Activated CD4-positive, alpha-beta T cell treated with anti-CD3 and anti-CD28 coated beads, Interleukin-2, amount 50 U/mL, for 16 hours (primary cell): ENCODE measurements around the gene FAM168A.

Experiments used
- DNase-seq: peaks from one replicate; pipeline ENCODE4 v3.0.0-alpha.2; 2020

Gene FAM168A

DNA sequence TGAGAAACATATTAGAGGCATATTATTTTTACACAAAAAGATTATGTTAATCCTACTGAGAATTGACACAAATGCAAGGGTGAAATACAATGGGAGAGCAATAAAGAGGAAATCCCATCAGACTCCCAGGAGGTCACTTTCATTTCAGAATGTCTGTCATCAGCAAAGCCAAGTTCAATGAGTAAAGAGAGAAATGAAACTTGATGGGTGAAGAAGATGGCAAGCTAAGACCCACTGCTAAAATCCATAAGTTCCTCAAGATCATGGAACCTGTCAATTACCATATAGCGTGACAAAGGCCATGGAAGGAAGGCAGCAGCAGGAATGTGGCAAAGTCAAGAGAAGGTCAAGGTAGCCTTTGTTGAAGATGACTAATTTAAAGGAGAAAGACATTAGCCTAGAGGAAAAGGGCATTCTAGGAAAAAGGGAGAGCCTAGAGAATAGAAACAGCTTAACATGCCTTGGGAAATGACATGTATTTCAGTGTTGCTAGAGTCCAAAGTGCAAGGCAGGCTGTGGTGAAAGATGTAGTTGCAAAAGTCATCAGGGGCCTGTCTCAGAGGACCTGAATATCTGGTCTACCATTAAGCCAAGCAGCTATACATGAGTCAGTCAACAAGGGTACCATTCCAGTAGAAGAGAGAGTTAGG is 43.1 kb downstream of the FAM168A start:
- DNase-seq, result no peak

DNA sequence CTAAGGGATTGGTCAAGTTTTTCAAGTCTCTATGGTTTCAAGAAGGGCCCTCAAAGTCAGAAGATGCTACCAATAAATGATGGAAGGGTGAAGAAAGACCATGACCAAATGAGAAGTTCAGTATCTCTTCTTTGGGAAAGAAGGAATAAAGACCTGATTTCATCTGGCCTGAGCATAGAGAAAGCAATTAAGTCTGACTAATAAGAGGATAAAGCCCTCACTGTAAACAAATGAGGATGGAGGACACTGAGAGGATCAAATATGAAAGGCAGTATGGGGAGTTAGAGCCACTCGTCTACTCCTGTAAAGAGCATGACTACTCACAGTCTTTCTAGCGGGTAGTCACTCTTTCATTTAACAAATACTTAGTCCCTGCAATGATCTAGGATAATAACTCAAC is 44.6 kb downstream of the FAM168A start:
- DNase-seq, result no peak

DNA sequence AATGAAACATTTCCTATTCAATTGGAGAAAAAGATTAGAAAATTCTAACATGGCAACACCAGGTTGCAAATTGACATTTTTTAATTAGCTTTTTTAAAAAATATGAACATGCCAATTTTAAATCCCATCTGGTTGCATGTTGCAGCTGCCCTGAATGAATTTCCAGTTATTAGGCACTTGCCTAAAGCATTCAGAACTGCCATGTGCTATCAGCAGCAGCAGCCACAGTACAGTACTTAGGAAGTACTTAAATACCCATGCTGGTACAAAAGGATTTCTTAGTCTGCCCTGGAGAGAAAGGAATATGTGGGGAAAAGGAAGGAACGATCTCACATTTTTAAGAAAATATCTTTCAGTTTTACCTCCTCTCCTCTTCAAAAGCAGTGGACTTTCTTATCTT is 46.2 kb downstream of the FAM168A start:
- no peak for DNase-seq

DNA sequence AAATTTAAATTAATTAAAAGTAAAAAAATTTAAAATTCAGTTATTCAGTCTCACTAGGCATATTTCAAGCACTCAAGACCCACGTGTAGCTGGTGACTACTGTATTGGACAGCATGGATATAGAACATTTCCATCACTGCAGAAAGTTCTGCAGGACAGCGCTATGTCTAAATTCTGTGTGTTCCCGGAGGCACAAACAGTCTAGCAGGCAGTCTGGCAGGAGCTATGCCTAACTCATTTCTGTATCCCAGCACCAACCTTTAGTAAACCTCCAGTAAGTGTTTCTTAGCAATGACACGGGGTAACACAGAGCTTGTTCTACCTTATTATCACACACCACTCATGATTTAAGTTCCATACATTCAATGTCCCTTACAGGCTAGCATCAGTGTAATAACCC is 48.5 kb downstream of the FAM168A start:
- no peak for DNase-seq

DNA sequence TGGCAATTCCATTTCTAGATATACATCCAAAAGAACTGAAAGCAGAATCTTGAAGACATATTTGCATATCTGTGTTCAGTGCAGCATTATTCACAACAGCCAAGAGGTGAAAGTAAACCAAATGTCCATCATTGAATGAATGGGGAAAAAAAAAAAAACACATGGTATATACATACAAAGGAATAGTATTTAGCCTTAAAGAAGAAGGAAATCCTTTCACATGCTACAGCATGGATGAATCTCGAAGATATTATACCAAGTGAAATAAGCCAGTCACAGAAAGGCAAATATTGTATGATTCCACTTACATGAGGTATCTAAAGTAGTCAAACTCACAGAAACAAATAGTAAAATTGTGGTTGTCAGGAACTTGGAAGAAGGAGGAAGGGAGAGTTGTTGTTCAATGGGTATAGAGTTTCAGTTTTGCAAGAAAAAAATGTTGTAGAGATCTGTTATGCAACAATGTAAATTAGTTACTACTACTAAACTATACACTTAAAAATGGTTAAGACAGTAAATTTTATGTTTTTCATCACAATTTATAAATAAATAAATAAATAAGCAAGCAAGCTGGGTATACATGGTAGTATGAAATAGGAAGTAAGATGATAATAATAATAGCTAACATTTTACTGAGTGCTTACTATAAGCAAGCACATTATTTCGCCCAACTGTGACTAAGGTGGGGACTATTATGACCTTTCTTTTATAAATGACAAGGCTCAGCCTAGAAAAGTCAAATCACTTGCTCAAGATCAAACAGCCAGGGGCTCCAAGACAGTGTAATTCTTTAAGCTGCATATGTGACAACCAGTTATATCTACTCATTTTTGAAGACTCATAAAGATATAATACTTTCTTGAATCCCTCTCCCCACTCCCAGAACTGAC is 50.0 kb downstream of the FAM168A start:
- DNase-seq, result no peak

DNA sequence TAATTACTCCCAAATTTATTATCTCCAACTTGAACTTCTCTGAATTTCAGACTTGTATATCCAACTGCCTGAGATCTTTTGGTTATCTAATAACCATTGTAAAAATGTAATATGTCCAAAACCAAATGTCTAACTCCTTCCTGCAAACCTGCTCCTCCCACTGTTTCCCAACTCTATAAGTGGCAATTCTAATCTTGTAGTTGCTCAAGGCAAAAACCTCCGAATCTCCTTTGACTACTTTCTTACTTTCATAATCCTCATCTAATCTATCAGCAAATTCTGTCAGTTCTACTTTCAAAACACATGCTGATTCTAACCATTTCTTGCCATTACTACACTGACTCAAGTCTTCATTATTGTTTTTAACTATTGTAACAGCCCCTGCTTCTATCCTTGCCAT is 55.7 kb downstream of the FAM168A start:
- no peak for DNase-seq

DNA sequence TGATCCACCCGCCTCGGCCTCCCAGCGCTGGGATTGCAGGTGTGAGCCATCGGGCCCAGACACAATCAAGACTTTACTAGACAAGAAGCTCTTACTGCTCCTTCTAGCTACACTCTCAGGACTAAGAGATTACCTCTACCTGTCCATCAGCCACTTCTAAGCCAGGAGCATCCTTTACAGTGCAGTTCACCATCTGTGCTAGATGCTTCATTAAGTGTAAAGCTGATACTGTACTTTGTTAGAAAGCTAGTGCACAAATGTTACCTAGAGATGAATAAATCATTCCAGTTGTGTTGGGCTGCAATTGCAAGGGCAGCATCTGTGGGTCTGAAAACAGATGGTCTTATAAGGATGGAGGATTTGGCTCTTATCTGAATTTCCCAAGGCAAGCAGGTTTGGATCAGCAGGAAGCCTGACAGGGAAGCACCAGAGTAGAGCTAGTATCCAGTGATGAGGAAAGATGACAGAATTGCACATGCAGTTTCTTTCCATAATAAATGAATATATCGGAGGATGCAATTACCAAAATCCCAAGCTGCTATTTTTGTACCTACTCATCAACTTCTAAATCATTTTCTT is 58.3 kb downstream of the FAM168A start:
- no peak for DNase-seq

DNA sequence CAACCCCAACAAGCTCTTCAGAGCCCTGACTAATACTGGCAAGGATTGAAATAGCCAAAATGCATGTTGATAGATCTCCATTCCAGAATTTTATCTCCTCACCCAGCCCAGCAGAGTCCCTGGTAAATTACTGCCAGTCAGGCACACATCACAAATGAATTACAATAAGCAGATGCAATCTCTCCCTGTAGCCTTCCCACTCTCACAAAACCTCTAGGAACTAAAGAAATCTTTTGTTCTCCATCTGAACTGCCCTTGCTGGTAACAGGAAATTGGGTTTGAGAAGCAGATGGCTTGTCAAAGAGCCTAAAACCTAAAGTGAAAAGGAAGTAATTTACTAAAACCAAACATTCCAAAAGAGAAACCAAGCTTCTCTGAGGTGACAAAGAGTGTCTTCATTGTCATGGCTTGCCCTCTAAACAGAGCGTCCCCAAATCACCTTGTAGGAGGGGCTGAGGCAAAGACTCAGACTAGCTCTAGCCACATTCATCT is 59.5 kb downstream of the FAM168A start:
- DNase-seq, result peak; percentile 42

DNA sequence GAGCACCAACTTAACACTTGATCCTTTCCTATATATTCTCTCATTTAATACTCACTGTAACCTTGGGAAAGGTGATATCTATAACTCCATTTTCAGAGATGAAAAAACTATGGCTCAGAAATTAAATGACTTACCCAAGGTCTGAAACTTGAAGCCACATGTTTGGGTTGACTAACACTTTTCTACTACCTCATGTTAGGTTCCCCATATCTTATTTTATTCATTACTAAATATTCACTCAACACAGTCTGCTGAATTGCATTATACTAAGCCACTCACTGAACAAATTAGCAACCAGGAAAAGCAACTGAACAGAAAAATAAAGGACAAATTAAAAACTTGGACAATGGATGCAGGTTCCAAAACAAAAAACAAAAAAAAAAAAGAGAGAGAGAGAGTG is 59.9 kb downstream of the FAM168A start:
- DNase-seq, result no peak

DNA sequence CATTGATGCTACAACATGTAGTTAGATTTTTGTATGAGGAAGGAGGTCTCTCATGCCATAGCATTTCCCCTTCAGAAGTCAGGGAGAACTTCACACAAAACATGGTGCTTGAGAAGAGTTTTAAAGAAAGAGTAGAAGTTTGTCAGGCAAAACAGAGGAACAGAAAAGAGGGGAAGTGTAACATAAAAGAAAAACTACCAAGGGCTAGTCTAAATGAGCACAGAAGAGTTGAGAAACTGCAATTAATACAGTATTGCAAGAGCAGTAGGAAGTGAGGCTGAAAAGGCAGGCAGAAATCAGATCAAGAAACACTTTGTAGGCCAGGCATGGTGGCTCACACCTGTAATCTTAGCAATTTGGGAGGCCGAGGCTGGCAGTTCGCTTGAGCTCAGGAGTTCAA is 61.0 kb downstream of the FAM168A start:
- DNase-seq, result no peak

DNA sequence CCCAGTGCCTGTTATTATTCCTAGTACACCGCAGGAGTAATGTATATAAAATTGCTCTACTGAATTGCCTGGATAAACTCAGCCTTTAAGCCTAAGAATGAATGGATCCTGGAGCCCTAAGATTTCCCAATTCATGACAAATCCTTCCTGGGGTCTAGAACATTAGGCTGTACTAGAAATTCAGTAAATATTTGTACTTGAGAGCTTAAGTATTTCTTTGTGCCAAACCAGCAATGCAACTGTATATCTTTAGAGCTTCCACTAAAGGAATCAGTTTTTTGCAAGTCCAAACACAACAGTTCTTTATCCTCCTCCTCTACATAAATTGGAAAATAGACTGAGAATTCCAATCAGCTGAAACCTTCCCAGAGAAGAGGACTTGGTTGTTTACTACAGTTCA is 65.6 kb downstream of the FAM168A start:
- no peak for DNase-seq

DNA sequence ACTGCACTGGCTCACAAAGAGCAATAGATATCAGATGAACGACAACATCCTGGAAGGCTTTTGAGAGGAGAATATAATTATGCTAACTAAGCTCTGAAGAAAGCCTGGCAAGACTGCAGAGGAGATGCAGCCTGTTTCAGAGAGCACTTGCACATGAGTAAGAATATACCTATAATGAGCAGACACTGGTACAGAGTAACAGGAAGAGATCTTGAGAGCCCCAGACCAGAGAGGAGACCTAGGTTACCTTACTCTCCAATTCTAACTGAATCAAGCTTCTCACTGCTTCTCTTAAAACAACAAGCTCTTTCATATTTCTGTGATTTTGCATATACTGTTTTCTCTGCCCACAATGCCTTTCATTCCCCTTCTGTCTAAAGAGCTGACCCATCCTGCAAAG is 66.5 kb downstream of the FAM168A start:
- no peak for DNase-seq

DNA sequence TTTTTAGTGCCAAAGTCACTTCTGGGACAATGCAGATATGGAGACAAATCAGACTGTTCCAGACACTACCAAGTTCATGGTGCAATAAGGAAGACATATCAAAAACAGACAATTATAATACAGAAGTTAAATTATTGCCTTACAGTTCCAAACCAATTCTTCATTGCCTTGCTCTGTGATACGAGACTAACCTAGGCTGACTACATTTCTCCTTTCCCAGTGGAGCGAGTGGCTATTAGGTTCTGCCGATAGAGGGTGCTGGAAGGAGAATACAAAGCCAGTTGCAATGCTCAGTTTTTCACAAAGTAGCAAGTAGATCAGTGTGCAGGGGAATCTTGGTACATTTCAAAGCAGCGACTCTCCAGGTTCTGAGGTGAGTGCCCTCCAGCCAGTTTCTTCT is 67.8 kb downstream of the FAM168A start:
- peak; percentile 8 for DNase-seq

DNA sequence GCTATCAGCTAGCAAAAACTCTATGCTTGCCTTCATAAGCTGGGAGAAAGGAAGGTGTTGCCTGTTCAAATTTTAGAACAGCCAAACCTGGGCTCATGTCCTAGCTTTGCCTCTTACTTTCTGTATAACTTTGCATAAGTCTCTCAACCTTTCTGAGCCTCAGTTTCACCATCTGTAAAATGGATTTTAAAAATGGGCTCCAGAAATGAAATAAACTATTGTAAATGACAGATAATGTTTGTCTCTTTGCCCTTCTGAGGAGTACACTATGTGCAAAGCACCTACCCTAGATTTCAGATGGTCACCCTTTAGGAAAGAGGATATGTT is 68.7 kb downstream of the FAM168A start:
- no peak for DNase-seq

DNA sequence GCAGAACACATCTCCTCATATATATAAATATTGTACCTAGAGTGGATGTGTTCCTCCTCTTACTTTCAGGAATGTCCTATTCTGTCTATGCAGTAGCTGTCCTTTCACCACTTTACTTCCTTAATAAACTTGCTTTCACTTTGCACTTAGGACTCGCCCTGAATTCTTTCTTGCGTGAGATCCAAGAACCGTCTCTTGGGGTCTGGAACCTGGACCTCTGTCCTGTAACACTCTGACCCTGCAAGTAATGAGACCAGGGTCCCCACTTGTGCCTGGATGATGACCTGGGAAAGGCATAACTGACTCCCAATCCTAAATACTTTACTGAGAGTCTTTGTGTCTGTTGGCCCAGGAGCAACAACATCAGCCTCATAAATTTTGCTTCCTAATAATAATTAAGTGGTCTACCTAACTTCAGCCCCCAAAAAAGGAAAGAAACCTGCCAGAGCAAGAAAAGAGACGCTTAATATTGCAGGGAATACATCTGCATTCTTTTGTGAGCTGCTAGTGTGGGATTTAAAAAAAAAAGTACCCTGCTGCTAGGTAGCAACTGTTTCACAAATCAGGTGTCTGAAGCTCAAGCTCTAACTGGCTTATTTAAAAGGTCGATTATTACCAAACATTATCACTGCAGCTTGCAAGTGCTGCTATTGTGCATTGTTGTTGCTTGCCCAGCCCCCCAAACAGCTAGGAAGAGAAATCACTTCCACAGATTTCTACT is 69.3 kb downstream of the FAM168A start:
- no peak for DNase-seq

DNA sequence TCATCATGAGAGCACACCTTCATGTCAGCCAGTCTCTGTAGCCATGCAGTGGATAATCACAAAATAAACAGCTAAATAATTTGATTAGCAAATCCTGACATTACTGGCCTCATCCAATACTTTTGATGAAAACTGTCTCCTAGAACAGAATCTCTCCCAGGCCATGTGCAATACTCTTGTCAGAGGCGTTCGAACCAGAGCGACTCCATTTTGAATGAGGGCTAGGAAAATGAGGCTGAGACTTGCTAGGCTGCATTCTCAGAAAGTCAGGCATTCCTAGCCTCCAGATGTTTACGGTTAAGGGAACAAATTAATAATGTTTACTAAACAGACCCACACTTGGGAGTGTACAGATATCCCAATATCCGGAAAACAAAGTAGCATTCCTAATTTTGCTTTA is 69.9 kb downstream of the FAM168A start:
- DNase-seq, result no peak

DNA sequence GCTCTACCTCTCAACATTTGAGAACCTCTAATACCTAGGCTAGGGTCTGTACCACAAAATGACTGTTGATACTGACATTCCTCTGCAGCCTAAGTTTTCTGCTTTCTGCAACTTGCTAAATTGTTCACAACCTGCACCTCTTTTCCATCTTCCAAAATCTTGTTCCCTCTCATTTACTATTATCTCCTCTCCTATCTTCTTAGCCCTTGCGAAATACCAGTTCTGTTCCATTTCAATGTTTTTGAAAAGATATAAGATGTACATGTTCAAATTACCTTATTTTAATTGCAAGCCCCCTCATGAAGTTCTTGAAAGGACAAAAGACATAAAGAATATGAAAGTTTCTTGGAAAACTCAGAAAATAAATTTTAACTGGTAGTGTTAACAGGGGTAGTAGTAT is 72.3 kb downstream of the FAM168A start:
- DNase-seq, result no peak

DNA sequence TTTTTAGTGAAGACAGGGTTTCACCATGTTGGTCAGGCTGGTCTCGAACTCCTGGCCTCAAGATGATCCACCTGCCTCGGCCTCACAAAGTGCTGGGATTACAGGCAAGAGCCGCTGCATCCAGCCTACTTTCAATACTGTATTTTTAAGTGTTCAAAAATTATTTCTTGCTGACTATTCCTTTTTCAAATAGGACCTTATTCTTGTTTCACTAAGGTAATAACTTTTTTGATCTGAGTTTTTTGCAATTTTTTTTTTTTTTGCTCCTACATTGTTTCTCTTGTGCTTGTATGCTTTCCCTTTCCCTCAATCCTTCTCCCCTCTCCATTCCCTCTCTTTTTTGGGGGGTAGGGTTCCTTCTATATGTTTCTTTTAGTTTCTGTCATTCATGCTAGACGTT is 73.1 kb downstream of the FAM168A start:
- no peak for DNase-seq

DNA sequence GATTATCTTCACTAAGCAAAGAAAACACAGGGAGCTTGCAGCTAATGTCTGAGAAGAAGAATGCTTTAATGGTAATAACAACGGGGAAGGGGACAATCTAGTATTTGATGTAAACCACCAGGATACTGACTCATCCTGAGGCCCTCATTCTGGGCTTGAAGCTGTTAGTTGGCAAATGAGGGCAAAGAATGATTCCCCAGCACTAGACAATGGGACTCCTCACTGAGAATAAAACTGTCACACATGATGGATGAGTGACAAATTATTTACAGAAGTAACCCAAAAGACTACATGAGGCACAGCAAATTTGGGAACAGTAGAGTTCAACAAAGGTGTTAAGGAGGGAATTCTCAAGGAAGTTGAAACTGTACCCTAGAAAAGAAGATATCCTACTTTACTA is 76.3 kb downstream of the FAM168A start:
- DNase-seq, result peak; percentile 24

DNA sequence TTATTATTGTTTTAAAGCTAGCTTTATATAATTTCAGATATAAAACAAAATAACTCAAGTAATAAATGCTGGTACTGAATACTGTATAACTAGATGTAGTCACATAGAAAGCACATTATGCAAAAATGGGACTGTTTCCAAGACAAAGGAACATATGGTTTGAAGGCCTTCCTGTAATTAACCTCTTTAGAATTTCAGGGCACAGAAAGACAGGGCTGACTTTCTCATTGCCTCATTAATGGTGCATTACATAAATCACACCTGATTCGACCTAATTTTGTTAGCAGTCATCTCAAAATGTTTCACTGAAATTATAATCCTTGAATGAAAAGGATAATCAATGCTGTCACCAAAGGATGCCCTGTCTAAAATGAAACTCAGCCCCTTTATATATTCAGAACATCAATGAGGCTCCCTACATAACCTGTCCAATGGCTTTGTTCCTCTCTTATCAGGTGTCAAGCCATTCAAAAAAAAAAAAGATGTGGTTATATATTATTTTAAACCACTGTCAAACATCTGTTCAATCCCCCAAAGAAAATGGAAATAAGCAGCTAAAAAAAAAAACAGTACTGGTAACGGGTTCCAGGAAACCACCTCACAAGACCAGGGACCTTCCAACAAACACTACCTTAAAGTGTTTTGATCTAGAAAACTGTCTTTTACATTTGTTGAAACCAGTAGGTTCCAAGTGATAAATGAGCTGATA is 77.4 kb downstream of the FAM168A start:
- no peak for DNase-seq

DNA sequence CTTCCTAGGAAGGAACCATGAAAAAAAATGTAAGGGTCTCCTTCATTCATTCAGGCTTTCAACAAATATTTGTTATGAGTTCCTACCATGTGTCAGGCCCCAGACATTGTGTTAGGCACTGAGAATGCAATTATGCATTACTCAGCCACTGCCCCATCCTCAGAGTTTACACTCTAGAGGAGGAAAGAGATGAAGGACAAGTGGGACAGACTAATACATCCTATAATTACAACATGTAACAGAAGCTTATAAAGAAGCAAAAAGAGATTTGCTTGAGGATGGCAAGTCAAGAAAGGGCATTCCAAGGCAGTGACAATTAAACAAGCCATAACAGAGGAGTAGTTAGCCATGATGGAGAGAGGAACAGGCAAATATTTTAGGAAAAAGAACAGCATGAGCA is 78.6 kb downstream of the FAM168A start:
- no peak for DNase-seq

DNA sequence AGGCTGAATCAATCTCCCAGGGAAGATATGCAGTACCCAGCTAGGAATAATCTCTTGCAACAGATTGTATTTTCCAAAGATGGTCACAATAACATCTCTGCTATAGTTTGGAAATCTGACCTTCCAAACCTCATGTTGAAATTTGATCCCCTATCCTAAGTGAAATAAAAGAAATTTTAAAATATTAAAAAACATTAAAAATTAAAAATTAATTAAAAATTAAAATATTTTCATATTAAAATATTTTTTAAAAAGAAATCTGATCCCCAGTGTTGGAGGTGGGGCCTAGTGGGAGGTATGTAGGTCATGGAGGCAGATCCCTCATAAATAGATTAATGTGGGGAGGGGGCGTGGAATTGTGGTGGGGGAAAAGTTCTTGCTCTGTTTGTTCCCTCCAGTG is 79.7 kb downstream of the FAM168A start:
- no peak for DNase-seq

DNA sequence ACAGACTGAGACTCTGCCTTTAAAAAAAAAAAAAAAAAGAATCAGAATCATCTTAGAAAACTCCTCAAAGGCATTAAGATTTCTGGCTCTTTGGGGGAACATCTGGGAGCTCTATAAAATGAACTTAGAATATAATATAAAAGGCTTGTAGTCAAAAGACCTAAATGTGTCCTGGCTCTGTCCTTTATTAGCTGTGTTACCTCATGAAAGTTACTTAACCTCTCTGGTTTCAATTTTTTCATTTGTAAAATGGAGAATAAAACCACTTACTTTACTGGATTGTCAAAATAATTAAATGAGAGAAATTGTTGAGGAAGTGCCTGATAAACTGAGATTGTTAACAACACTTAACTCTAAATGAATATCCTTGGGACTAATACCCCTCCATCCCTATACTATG is 81.8 kb downstream of the FAM168A start:
- no peak for DNase-seq
